Caco-2 (cell line): ENCODE measurements around the gene ACACA. TPM values are rescaled to one million over a fixed set of nuclear protein-coding genes. Genes with fewer than 3 reads are reported as not detected.

Source experiments
- BruUV-seq: library from RNA; stranded (reverse); fragments of 400-500 nt; replicated peaks from 2 replicates; lab custom pipeline; 2021; lab: Mats Ljungman, UMichigan
- CTCF ChIA-PET: fragments of 300-600 bp; sonication (Branson Sonifier 250); formaldehyde crosslinking; loops from one replicate; lab custom pipeline; 2022; ENCODE audit warnings: antibody characterized with exemption; lab: Charles Lee
- POLR2A ChIA-PET: fragments of 300-600 bp; sonication (Branson Sonifier 250); formaldehyde crosslinking; loops from one replicate; lab custom pipeline; 2022; ENCODE audit warnings: antibody characterized with exemption; lab: Charles Lee
- DNase-seq, 2 experiments: peaks; one replicate each; pipeline versions ENCODE4 v3.0.0 to v3.0.0-alpha.2; 2020 to 2022
- H3K27me3 ChIP-seq: replicated peaks from 2 replicates; pipeline ENCODE4 v1.6.0; 2011; ENCODE audit warnings: low read length; ENCODE audit not compliant: control insufficient read depth, insufficient read depth
- H3K36me3 ChIP-seq: 2 replicates; pipeline ENCODE4 v1.5.1; 2011; ENCODE audit warnings: low read length; ENCODE audit not compliant: control insufficient read depth, insufficient read depth
- H3K4me1 ChIP-seq: fragments of 250-450 bp; sonication (Bioruptor Pico); 2 replicates; pipeline ENCODE4 v1.5.1; 2020; ENCODE audit warnings: mild to moderate bottlenecking
- H3K4me3 ChIP-seq: 2 replicates; pipeline ENCODE4 v1.5.1; 2011; ENCODE audit warnings: low read depth, mild to moderate bottlenecking, control low read depth, low read length
- H3K9me3 ChIP-seq: fragments of 250-450 bp; sonication (Bioruptor Pico); 2 replicates; pipeline ENCODE4 v1.5.1; 2020; ENCODE audit warnings: mild to moderate bottlenecking, moderate library complexity
- H3K27ac Mint-ChIP-seq: one replicate; pipeline ENCODE4 v1.8.0; 2022; ENCODE audit warnings: mixed read lengths; ENCODE audit not compliant: unreplicated experiment
- H3K27me3 Mint-ChIP-seq: one replicate; pipeline ENCODE4 v1.8.0; 2022; ENCODE audit warnings: mixed read lengths; ENCODE audit not compliant: insufficient read depth, unreplicated experiment
- H3K36me3 Mint-ChIP-seq: one replicate; pipeline ENCODE4 v1.8.0; 2022; ENCODE audit warnings: mild to moderate bottlenecking, mixed read lengths; ENCODE audit not compliant: insufficient read depth, unreplicated experiment
- H3K4me1 Mint-ChIP-seq: one replicate; pipeline ENCODE4 v1.8.0; 2022; ENCODE audit warnings: low read depth, mixed read lengths; ENCODE audit not compliant: unreplicated experiment
- H3K4me3 Mint-ChIP-seq: one replicate; pipeline ENCODE4 v1.8.0; 2022; ENCODE audit warnings: mild to moderate bottlenecking, moderate library complexity, mixed read lengths; ENCODE audit not compliant: unreplicated experiment
- H3K9me3 Mint-ChIP-seq: one replicate; pipeline ENCODE4 v1.8.0; 2022; ENCODE audit warnings: mixed read lengths; ENCODE audit not compliant: unreplicated experiment
- intact Hi-C: fragments of 100-400 bp; cut with micrococcal nuclease; formaldehyde crosslinking; loops from one replicate; pipeline ENCODE4 v1.10.0; 2022; ENCODE audit not compliant: unreplicated experiment
- total RNA-seq: library from RNA; stranded (reverse); gene quantifications from 2 replicates; pipeline ENCODE4 v1.2.3, GENCODE V29; 2022
- TF ChIP-seq, protein P1 (sequence below), 2 experiments: fragments of 200-600 bp in 1 of 2; IDR thresholded peaks; 1 replicate in 1 of 2; 2 replicates in 1 of 2; pipeline versions ENCODE4 v1.5.1 to v1.8.0; 2011 to 2022; ENCODE audit warnings: antibody characterized with exemption in 1 of 2, control low read depth in 1 of 2, inconsistent platforms in 1 of 2, low read depth in 1 of 2, low read length in 1 of 2, mild to moderate bottlenecking in 1 of 2, moderate library complexity in 1 of 2; ENCODE audit not compliant: insufficient read depth in 1 of 2, severe bottlenecking in 1 of 2, unreplicated experiment in 1 of 2

Gene ACACA
- total RNA-seq, 1 experiment from 2014 or later: 108 TPM

DNA sequence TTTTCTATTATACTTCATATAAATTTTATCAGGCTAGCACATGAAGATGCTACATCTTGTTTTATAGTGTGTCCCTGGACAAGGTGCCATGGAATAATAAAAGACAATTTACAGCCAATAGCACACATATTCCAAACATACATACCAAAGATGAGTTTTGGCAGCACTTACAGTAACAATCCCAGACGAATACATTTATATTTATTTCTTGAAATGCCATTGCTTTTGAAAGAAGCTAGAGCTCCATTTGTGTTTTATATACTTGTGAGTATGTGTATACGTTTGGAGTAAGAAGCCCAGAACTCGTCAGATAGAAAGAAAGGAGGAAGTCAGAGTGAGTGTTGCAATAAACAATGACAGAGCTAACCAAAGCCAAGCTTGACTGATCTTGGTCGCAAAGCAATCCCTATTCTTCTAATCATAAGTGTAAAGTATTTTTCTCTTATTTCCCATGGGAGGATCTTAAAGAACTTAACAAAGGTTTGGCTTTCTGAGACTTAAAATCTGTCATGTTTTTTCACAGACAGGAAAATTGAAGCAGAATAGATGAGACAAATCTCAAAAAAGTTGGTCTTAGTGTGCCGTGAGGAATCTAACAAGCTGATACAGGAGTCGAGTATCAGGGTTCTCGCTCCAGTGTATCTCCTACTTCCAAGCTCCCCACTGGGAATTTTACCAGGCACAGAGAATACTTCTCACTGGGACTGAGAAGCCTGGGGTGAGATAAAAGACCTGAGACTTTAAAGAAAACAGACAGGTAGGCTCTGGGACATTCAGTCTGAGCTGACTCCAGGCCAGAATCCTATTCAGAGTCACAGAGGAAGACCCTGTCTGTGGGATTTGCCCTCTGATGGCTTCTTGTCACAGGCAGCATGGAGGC lies 282.5 kb downstream of the ACACA start:
- no peak for DNase-seq
- H3K4me1 Mint-ChIP-seq: no peaks in the 10 kb centered on the region
- TF ChIP-seq, protein P1, sequence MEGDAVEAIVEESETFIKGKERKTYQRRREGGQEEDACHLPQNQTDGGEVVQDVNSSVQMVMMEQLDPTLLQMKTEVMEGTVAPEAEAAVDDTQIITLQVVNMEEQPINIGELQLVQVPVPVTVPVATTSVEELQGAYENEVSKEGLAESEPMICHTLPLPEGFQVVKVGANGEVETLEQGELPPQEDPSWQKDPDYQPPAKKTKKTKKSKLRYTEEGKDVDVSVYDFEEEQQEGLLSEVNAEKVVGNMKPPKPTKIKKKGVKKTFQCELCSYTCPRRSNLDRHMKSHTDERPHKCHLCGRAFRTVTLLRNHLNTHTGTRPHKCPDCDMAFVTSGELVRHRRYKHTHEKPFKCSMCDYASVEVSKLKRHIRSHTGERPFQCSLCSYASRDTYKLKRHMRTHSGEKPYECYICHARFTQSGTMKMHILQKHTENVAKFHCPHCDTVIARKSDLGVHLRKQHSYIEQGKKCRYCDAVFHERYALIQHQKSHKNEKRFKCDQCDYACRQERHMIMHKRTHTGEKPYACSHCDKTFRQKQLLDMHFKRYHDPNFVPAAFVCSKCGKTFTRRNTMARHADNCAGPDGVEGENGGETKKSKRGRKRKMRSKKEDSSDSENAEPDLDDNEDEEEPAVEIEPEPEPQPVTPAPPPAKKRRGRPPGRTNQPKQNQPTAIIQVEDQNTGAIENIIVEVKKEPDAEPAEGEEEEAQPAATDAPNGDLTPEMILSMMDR (IDR thresholded peaks at IDR 0.05; ENCODE audit: insufficient read depth in 1 of 2, low read depth in 1 of 2, low read length in 1 of 2, severe bottlenecking in 1 of 2, unreplicated experiment in 1 of 2): no peak
- no peaks in the 10 kb centered on the region for H3K9me3 Mint-ChIP-seq
- intact Hi-C loops: no loop called here
- POLR2A ChIA-PET: no interaction called here
- no TSS peak for BruUV-seq
- Histone ChIP-seq H3K36me3 (peaks cover 4% of the 10 kb centered on the region), H3K4me3 (no peak overlapping the region), H3K4me1 (no peaks in the 10 kb centered on the region), H3K9me3 (no peaks in the 10 kb centered on the region), H3K27me3 (no peaks in the 10 kb centered on the region)
- H3K27ac Mint-ChIP-seq: no peak overlapping the region
- CTCF ChIA-PET: no interaction called here
- no peak overlapping the region for H3K4me3 Mint-ChIP-seq
- no peaks in the 10 kb centered on the region for H3K27me3 Mint-ChIP-seq
- H3K36me3 Mint-ChIP-seq: peaks cover 77% of the 10 kb centered on the region

DNA sequence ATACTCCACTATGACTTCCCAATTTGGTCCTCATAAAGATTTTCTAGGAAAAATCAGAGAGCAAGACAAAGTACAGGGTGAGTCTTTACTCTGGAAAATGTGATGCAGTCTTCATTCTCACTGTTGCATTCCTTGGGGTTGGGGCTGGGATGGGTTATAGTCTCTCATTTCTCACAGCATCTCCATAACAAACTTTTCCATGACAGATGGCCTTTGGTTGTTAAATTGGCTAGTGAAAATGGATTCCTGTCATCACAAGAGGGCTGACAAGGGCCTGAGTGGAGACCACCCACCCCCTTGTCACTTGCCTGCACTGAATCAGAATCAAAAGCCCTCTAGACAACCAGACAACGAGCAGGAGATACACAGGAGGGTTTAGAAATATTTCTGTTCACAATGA lies 283.2 kb downstream of the ACACA start:
- no peak for DNase-seq
- H3K9me3 Mint-ChIP-seq: no peaks in the 10 kb centered on the region
- H3K4me3 ChIP-seq: no peak overlapping the region
- no peak overlapping the region for H3K4me3 Mint-ChIP-seq
- BruUV-seq: no TSS peak
- no peaks in the 10 kb centered on the region for H3K9me3 ChIP-seq
- TF ChIP-seq, protein P1 (IDR thresholded peaks at IDR 0.05; ENCODE audit: insufficient read depth in 1 of 2, low read depth in 1 of 2, low read length in 1 of 2, severe bottlenecking in 1 of 2, unreplicated experiment in 1 of 2): no peak
- H3K36me3 ChIP-seq: peaks cover 4% of the 10 kb centered on the region
- no peaks in the 10 kb centered on the region for H3K27me3 Mint-ChIP-seq
- intact Hi-C loops: no loop called here
- no peak overlapping the region for H3K27ac Mint-ChIP-seq
- H3K4me1 Mint-ChIP-seq: no peaks in the 10 kb centered on the region
- no peaks in the 10 kb centered on the region for H3K27me3 ChIP-seq
- POLR2A ChIA-PET: no interaction called here
- no peaks in the 10 kb centered on the region for H3K4me1 ChIP-seq
- H3K36me3 Mint-ChIP-seq: peaks cover 75% of the 10 kb centered on the region
- CTCF ChIA-PET: no interaction called here

DNA sequence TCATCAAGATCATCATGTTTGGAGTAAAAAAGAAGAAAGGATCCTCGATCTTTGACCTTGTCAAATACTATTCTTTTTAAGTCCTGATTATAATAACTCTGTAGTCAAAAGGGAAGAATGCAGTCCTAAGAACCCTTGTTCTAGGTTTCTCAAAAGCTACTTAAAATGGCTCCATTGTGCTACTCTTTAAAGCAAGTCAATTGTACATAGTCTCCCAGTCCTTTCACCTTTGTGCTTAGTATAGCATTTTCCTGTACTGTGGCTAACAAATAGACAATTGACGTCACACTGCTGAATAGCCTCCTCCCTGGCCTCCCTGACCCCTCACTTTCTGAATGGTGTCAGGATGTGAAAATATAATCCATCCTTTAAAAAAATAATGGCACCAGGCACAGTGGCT lies 285.0 kb downstream of the ACACA start:
- CTCF ChIA-PET: no interaction called here
- BruUV-seq: no TSS peak
- peaks cover 72% of the 10 kb centered on the region for H3K36me3 Mint-ChIP-seq

More for the DNA sequence above, 285.0 kb downstream of the ACACA start:
- TF ChIP-seq, protein P1 (IDR thresholded peaks at IDR 0.05; ENCODE audit: insufficient read depth in 1 of 2, low read depth in 1 of 2, low read length in 1 of 2, severe bottlenecking in 1 of 2, unreplicated experiment in 1 of 2): no peak
- Mint-ChIP-seq H3K27ac (no peak overlapping the region), H3K4me1 (no peaks in the 10 kb centered on the region), H3K4me3 (no peak overlapping the region), H3K9me3 (no peaks in the 10 kb centered on the region), H3K27me3 (no peaks in the 10 kb centered on the region)
- Histone ChIP-seq H3K27me3 (no peaks in the 10 kb centered on the region), H3K9me3 (no peaks in the 10 kb centered on the region), H3K4me1 (no peaks in the 10 kb centered on the region), H3K36me3 (peaks cover 4% of the 10 kb centered on the region), H3K4me3 (no peak overlapping the region)
- intact Hi-C loops: no loop called here
- POLR2A ChIA-PET: no interaction called here
- no peak for DNase-seq
